Common myeloid progenitor, CD34-positive (primary cell): ENCODE data around the gene RND1.
"Not testable (repeated sequence)": the region's sequence is repeated elsewhere in the genome, so short reads cannot be mapped to it uniquely, and the experiment has no call there.

ENCODE experiments used
- CTCF ChIA-PET: fragments of 350-600 bp; sonication (Branson Sonifier 250); formaldehyde crosslinking; loops from one replicate; lab custom pipeline; 2021; ENCODE audit warnings: antibody characterized with exemption; lab: Charles Lee
- POLR2A ChIA-PET: fragments of 350-600 bp; sonication (Branson Sonifier 250); formaldehyde crosslinking; loops from one replicate; lab custom pipeline; 2021; ENCODE audit warnings: antibody characterized with exemption; lab: Charles Lee
- DNase-seq, 3 donors: peaks; one replicate each; pipeline versions ENCODE4 v3.0.0 to v3.0.0-alpha.2; 2013
- H3K27ac ChIP-seq, 2 experiments: 1 replicate in 1 of 2; 2 replicates in 1 of 2; pipeline ENCODE4 v1.7.0; 2013; ENCODE audit warnings: inconsistent platforms in 2 of 2, low read length in 2 of 2, mild to moderate bottlenecking in 2 of 2, low read depth in 1 of 2, moderate library complexity in 1 of 2; ENCODE audit not compliant: severe bottlenecking in 2 of 2, insufficient read depth in 1 of 2, poor library complexity in 1 of 2
- H3K27me3 ChIP-seq, 5 experiments: replicated peaks in 2 of 5; 1 replicate in 3 of 5; 2 replicates in 2 of 5; pipeline versions ENCODE4 v1.6.1 to v1.7.0; 2013; ENCODE audit warnings: low read length in 4 of 5, mild to moderate bottlenecking in 2 of 5, moderate library complexity in 2 of 5, inconsistent platforms in 1 of 5; ENCODE audit not compliant: insufficient read depth in 5 of 5, control insufficient read depth in 4 of 5
- H3K36me3 ChIP-seq, 4 experiments: 1 replicate in 2 of 4; 2 replicates in 2 of 4; pipeline versions ENCODE4 v1.6.1 to v1.7.0; 2013; ENCODE audit warnings: low read length in 3 of 4, control low read depth in 1 of 4, mild to moderate bottlenecking in 1 of 4; ENCODE audit not compliant: control insufficient read depth in 4 of 4, insufficient read depth in 4 of 4
- H3K4me1 ChIP-seq, 4 experiments: 1 replicate in 3 of 4; 2 replicates in 1 of 4; pipeline versions ENCODE4 v1.6.1 to v1.7.1; 2013; ENCODE audit warnings: low read length in 3 of 4, mild to moderate bottlenecking in 3 of 4, control low read depth in 1 of 4, inconsistent platforms in 1 of 4, moderate library complexity in 1 of 4; ENCODE audit not compliant: control insufficient read depth in 4 of 4, insufficient read depth in 4 of 4; ENCODE audit errors: control extremely low read depth in 1 of 4
- H3K4me3 ChIP-seq, 7 experiments: 1 replicate in 4 of 7; 2 replicates in 3 of 7; pipeline versions ENCODE4 v1.5.1 to v1.7.0; 2013; ENCODE audit warnings: mild to moderate bottlenecking in 7 of 7, low read length in 6 of 7, moderate library complexity in 6 of 7, inconsistent platforms in 2 of 7, low read depth in 2 of 7, control low read depth in 1 of 7; ENCODE audit not compliant: insufficient read depth in 4 of 7, control insufficient read depth in 1 of 7; ENCODE audit errors: extremely low read depth in 1 of 7
- H3K9me3 ChIP-seq, 5 experiments: 1 replicate in 4 of 5; 2 replicates in 1 of 5; pipeline versions ENCODE4 v1.6.1 to v1.7.1; 2013; ENCODE audit warnings: low read length in 4 of 5, mild to moderate bottlenecking in 2 of 5, inconsistent platforms in 1 of 5, low read depth in 1 of 5, moderate library complexity in 1 of 5; ENCODE audit not compliant: control insufficient read depth in 4 of 5, insufficient read depth in 2 of 5; ENCODE audit errors: control extremely low read depth in 1 of 5
- WGBS: methylation state at CpG from one replicate; pipeline ENCODE4 v1.1.5; 2013; ENCODE audit not compliant: insufficient coverage; 5-methylcytosine and 5-hydroxymethylcytosine counted together

Gene RND1

GRCh38 chr12:48882972-48883304 lies 17.3 kb upstream of the RND1 start:
- 83% methylated on average over 2 of the region's 3 CpGs for WGBS
- H3K27me3 ChIP-seq, result peaks cover 0 to 23% (median 9%) of the 10 kb centered on the region in 5 experiments
- no peak for DNase-seq
- H3K27ac ChIP-seq, result no peak overlapping the region
- H3K36me3 ChIP-seq, result no peaks in the 10 kb centered on the region
- CTCF ChIA-PET, result interaction anchor here (0.8 to 7.0 kb wide), 9 partner anchors 8 to 69 kb away, joined by 3 to 45 read pairs (median 5); no protein-coding TSS in a partner anchor
- peaks cover 0 to 12% (median 6%) of the 10 kb centered on the region in 4 experiments for H3K4me1 ChIP-seq
- no peak overlapping the region for H3K4me3 ChIP-seq
- POLR2A ChIA-PET, result no interaction called here
- no peaks in the 10 kb centered on the region for H3K9me3 ChIP-seq

DNA sequence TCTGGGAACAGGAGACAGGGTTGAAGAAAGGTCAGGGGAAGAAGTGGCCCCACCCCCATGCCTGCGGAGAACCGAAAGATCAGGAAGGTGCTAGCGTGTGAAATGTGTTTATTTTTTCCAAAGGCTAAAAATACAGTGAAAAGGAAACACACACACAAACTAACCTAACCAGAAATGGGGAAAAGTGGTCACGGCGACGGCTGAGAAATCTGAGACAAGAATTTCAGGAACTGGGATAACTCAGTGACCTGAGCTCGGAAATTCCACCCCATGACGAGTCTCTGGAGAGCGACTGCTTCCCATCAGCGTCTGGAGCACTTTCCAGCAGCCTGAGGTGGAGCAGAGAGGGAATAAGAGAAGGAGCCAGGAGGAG lies 16.6 kb upstream of the RND1 start:
- H3K9me3 ChIP-seq, result no peaks in the 10 kb centered on the region
- H3K4me1 ChIP-seq, result peaks cover 0 to 12% (median 6%) of the 10 kb centered on the region in 4 experiments
- no peak for DNase-seq
- peaks cover 0 to 23% (median 9%) of the 10 kb centered on the region in 5 experiments for H3K27me3 ChIP-seq
- H3K36me3 ChIP-seq, result no peaks in the 10 kb centered on the region
- ChIA-PET CTCF (interaction anchor here (1.0 to 7.0 kb wide), 3 partner anchors 9 to 29 kb away, joined by 4 to 45 read pairs (median 7); no protein-coding TSS in a partner anchor), POLR2A (no interaction called here)
- 10% methylated on average over 7 of the region's 10 CpGs for WGBS
- H3K4me3 ChIP-seq, result peak overlapping the region in 2 of 7 experiments; percentile 19 to 21
- H3K27ac ChIP-seq, result no peak overlapping the region

DNA sequence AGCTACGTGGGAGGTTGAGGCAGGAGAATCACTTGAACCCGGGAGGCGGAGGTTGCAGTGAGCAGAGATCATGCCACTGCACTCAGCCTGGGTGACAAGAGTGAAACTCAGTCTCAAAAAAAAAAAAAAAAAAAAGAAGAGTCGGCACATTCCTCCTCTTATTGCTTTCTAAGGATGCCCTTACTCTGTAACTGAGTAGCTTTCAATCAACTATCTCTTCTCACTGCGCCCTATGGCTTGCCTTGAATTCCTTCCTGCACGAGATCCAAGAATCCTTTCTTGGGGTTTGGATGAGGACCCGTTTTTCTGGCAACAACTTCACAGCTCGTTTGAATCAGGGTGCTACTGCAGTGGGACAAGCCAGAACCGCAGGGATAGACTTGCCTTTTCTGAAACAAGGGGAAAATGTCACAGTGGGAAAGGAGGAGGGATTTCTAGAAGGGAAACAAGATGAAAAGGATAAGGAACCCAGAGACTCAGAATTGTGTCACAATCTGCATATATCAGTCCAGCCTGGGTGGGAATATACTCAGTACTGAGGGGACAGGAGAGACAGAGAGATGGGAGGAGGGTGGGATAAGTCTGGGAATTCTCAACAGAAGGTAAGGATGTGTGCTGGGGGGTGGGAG lies 16.1 kb upstream of the RND1 start:
- WGBS, result 68% methylated on average over 8 of the region's 9 CpGs
- ChIA-PET POLR2A (no interaction called here), CTCF (interaction anchor here (0.6 to 7.0 kb wide), 6 partner anchors 8 to 46 kb away, joined by 4 to 45 read pairs (median 10); partner anchors contain the start of gene DDX23)
- no peaks in the 10 kb centered on the region for H3K9me3 ChIP-seq
- no peak overlapping the region for H3K27ac ChIP-seq
- H3K27me3 ChIP-seq, result peaks cover 0 to 23% (median 9%) of the 10 kb centered on the region in 5 experiments
- no peaks in the 10 kb centered on the region for H3K36me3 ChIP-seq
- no peak for DNase-seq
- H3K4me3 ChIP-seq, result peak overlapping the region in 1 of 7 experiments; percentile 19
- peaks cover 0 to 12% (median 6%) of the 10 kb centered on the region in 4 experiments for H3K4me1 ChIP-seq

- Histone ChIP-seq H3K4me3 (no peak overlapping the region), H3K9me3 (no peaks in the 10 kb centered on the region), H3K4me1 (peaks cover 0 to 12% (median 6%) of the 10 kb centered on the region in 4 experiments), H3K27me3 (peaks cover 0 to 23% (median 9%) of the 10 kb centered on the region in 5 experiments), H3K27ac (no peak overlapping the region), H3K36me3 (no peaks in the 10 kb centered on the region)
- 100% methylated on average over 7 of the region's 9 CpGs for WGBS
- no peak for DNase-seq
- CTCF ChIA-PET, result interaction anchor here (3.7 to 7.0 kb wide), 3 partner anchors 9 to 27 kb away, joined by 13 to 45 read pairs (median 33); partner anchors contain the start of gene DDX23
- POLR2A ChIA-PET, result no interaction called here
Measured at GRCh38 chr12:48880647-48881046, 15.0 kb upstream of the RND1 start.

GRCh38 chr12:48878548-48878947 lies 12.9 kb upstream of the RND1 start:
- Histone ChIP-seq H3K9me3 (no peaks in the 10 kb centered on the region), H3K27me3 (peaks cover 0 to 20% (median 7%) of the 10 kb centered on the region in 5 experiments), H3K27ac (no peak overlapping the region), H3K36me3 (no peaks in the 10 kb centered on the region), H3K4me1 (peaks cover 0 to 12% (median 6%) of the 10 kb centered on the region in 4 experiments), H3K4me3 (no peak overlapping the region)
- ChIA-PET CTCF (interaction anchor here (1.1 to 4.5 kb wide), 4 partner anchors 12 to 109 kb away, joined by 3 to 33 read pairs (median 8); partner anchors contain the start of gene DDX23), POLR2A (no interaction called here)
- WGBS, result 100% methylated on average over 2 of the region's 2 CpGs
- DNase-seq, result no peak

DNA sequence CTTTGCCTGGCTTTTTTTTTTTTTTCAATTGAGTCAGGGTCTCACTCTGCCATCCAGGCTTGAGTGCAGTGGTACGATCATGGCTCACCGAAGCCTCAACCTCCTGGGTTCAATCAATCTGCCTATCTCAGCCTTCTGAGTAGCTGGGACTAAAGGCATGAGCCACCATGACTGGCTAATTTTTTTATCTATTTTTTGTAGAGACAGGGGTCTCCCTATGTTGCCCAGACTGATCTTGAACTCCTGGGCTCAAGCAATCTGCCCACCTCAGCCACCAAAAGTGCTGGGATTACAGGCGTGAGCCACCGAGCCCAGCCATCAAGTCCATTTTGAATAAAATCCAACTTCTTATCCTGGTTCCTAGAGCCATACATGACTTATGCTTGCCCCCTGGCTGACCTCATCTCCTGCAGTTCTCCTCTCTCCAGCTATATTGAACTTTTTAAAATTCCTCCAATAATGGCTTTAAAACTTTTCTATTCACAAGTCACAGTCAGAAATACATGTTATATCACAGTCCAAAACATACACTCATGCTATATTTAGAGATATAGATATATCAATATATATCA lies 10.4 kb upstream of the RND1 start:
- Histone ChIP-seq H3K27me3 (peaks cover 0 to 5% (median 0%) of the 10 kb centered on the region in 5 experiments), H3K9me3 (no peaks in the 10 kb centered on the region), H3K4me1 (peaks cover 0 to 3% (median 0%) of the 10 kb centered on the region in 4 experiments), H3K36me3 (no peaks in the 10 kb centered on the region), H3K27ac (no peak overlapping the region), H3K4me3 (no peak overlapping the region)
- WGBS, result 88% methylated on average over 4 of the region's 4 CpGs
- ChIA-PET POLR2A (no interaction called here), CTCF (interaction anchor here (1.6 kb wide), 2 partner anchors 13 to 15 kb away, joined by 8 read pairs; no protein-coding TSS in a partner anchor)
- DNase-seq, result no peak

GRCh38 chr12:48873534-48873933 lies 7.9 kb upstream of the RND1 start:
- H3K4me3 ChIP-seq, POLR2A ChIA-PET, H3K27me3 ChIP-seq, DNase-seq, H3K27ac ChIP-seq, H3K36me3 ChIP-seq, H3K4me1 ChIP-seq, H3K9me3 ChIP-seq: not testable (repeated sequence)
- 98% methylated on average over 8 of the region's 8 CpGs for WGBS
- CTCF ChIA-PET, result interaction anchor here (0.6 to 6.9 kb wide), 7 partner anchors 10 to 193 kb away, joined by 3 to 45 read pairs (median 4); partner anchors contain the start of gene DDX23
